ENCODE measurements around the gene DDX25.

GRCh38 chr11:125959511-125959910 is 55.2 kb downstream of the DDX25 start:
- TF ChIP-seq CTCF (IDR thresholded peaks at IDR 0.05; ENCODE audit: low read length): no peak
- TF ChIP-seq EZH2 (IDR thresholded peaks at IDR 0.05; ENCODE audit: borderline replicate concordance, low read length): no peak
